ENCODE measurements around the gene PNLDC1.

PNLDC1 gene

GRCh38 chr6:159800141-159800865 lies at the start of gene PNLDC1:
Gene PNLDC1 (plus strand): TSS chr6:159800276. CDS start chr6:159800308, 32 bp downstream.
- in situ Hi-C loops (cut with MboI; ENCODE audit: low sequenced_read_pairs) = no loop called here

GRCh38 chr6:159751448-159751847 lies 48.6 kb upstream of the PNLDC1 start:
- in situ Hi-C loops (cut with MboI; ENCODE audit: low sequenced_read_pairs) = no loop called here

- in situ Hi-C loops (cut with MboI; ENCODE audit: low sequenced_read_pairs) = no loop called here
Measured at GRCh38 chr6:159753081-159753872, 46.8 kb upstream of the PNLDC1 start.

GRCh38 chr6:159754401-159754800 lies 45.7 kb upstream of the PNLDC1 start:
- in situ Hi-C loops (cut with MboI; ENCODE audit: low sequenced_read_pairs) = no loop called here

- in situ Hi-C loops (cut with MboI; ENCODE audit: low sequenced_read_pairs) = no loop called here
Measured at GRCh38 chr6:159754959-159755914, 44.8 kb upstream of the PNLDC1 start.

- in situ Hi-C loops (cut with MboI; ENCODE audit: low sequenced_read_pairs) = no loop called here
Measured at GRCh38 chr6:159756508-159756907, 43.6 kb upstream of the PNLDC1 start.

GRCh38 chr6:159758031-159759001 lies 41.8 kb upstream of the PNLDC1 start:
- in situ Hi-C loops (cut with MboI; ENCODE audit: low sequenced_read_pairs) = no loop called here

- in situ Hi-C loops (cut with MboI; ENCODE audit: low sequenced_read_pairs) = no loop called here
Measured at GRCh38 chr6:159759645-159760044, 40.4 kb upstream of the PNLDC1 start.

- in situ Hi-C loops (cut with MboI; ENCODE audit: low sequenced_read_pairs) = no loop called here
Measured at GRCh38 chr6:159760602-159761057, 39.4 kb upstream of the PNLDC1 start.

- in situ Hi-C loops (cut with MboI; ENCODE audit: low sequenced_read_pairs) = no loop called here
Measured at GRCh38 chr6:159761129-159761872, 38.8 kb upstream of the PNLDC1 start.

GRCh38 chr6:159761873-159762680 lies 38.0 kb upstream of the PNLDC1 start, which contains the start of gene ACAT2:
Gene ACAT2 (plus strand): TSS chr6:159762045. CDS start chr6:159762088, 43 bp downstream.
- in situ Hi-C loops (cut with MboI; ENCODE audit: low sequenced_read_pairs) = no loop called here

- in situ Hi-C loops (cut with MboI; ENCODE audit: low sequenced_read_pairs) = no loop called here
Measured at GRCh38 chr6:159762681-159763293, 37.3 kb upstream of the PNLDC1 start.

GRCh38 chr6:159766906-159767305 lies 33.2 kb upstream of the PNLDC1 start:
- in situ Hi-C loops (cut with MboI; ENCODE audit: low sequenced_read_pairs) = no loop called here

- in situ Hi-C loops (cut with MboI; ENCODE audit: low sequenced_read_pairs) = no loop called here
Measured at GRCh38 chr6:159769470-159769869, 30.6 kb upstream of the PNLDC1 start.

- in situ Hi-C loops (cut with MboI; ENCODE audit: low sequenced_read_pairs) = no loop called here
Measured at GRCh38 chr6:159772196-159772595, 27.9 kb upstream of the PNLDC1 start.

GRCh38 chr6:159777240-159777904 lies 22.7 kb upstream of the PNLDC1 start:
- in situ Hi-C loops (cut with MboI; ENCODE audit: low sequenced_read_pairs) = no loop called here

GRCh38 chr6:159778131-159778530 lies 21.9 kb upstream of the PNLDC1 start:
- in situ Hi-C loops (cut with MboI; ENCODE audit: low sequenced_read_pairs) = no loop called here

All from HL-60/S4 (cell line).